Lower leg skin (tissue), 4 donors: ENCODE results near the gene FAM20A. TPM values are rescaled to one million over a fixed set of nuclear protein-coding genes. Genes with fewer than 3 reads are reported as not detected.
"Not testable (repeated sequence)": the region's sequence is repeated elsewhere in the genome, so short reads cannot be mapped to it uniquely, and the experiment has no call there.

ENCODE experiments used
- DNase-seq, 2 donors: peaks; one replicate each; pipeline ENCODE4 v3.0.0-alpha.2; 2019; ENCODE audit warnings: low spot score in 2 of 2
- H3K4me3 ChIP-seq: fragments of 200-600 bp; sonication (generic); 2 replicates; pipeline ENCODE4 v1.5.1; 2017; ENCODE audit warnings: mild to moderate bottlenecking, low read depth; ENCODE audit not compliant: poor library complexity, severe bottlenecking
- POLR2A ChIP-seq, 2 donors: fragments of 450-650 bp; IDR thresholded peaks; one replicate each; pipeline ENCODE4 v1.6.1; 2016 to 2017; ENCODE audit warnings: antibody characterized with exemption in 2 of 2, mild to moderate bottlenecking in 1 of 2, moderate library complexity in 1 of 2
- WGBS, 2 donors: methylation state at CpG; one replicate each; pipeline ENCODE4 v1.1.5; 2018; 5-methylcytosine and 5-hydroxymethylcytosine counted together
- intact Hi-C: fragments of 100-400 bp; cut with DNase I; formaldehyde crosslinking; loops from one replicate; pipeline ENCODE4 v1.15.0; 2023; ENCODE audit warnings: low total_unique reads
- total RNA-seq, 4 donors: library from RNA; depleted of rRNA; stranded (reverse); fragments of >200 nt; gene quantifications; one replicate each; pipeline ENCODE4 v1.1.0, GENCODE V29; 2016
- TF ChIP-seq, protein P1 (sequence below), 3 donors: fragments of 450-650 bp; IDR thresholded peaks; one replicate each; pipeline ENCODE4 v1.5.1; 2016; ENCODE audit warnings: antibody characterized with exemption in 3 of 3, mild to moderate bottlenecking in 3 of 3, moderate library complexity in 2 of 3

The FAM20A gene
- total RNA-seq, 4 donors from 2014 or later, result 2.6 to 5.8 (median 4.3) TPM

DNA sequence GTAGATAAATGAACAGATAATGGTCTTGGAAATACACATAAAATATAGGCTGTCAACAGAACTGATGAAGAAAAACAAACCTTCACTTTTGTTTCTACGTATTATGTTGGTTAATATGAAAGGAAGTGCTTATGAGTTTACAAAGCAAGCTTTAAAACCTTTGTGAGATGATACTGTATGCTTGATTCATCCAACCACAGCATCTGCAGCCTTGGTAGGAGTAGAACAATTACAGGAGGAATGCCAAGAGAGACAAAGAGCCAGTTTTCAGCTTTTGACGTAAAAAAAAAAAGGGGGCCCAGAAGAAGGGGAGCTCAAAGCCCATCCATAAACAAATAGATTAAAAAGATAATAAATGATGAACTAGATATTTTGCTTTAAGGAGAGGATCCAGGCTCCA is 13.3 kb downstream of the FAM20A start:
- H3K4me3 ChIP-seq, result no peak overlapping the region
- intact Hi-C loops, result no loop called here
- no peak for DNase-seq
- 78 to 86% methylated on average over 2 of the region's 2 CpGs for WGBS, 2 donors
- no peak for TF ChIP-seq POLR2A (IDR thresholded peaks at IDR 0.05)
- TF ChIP-seq, protein P1, sequence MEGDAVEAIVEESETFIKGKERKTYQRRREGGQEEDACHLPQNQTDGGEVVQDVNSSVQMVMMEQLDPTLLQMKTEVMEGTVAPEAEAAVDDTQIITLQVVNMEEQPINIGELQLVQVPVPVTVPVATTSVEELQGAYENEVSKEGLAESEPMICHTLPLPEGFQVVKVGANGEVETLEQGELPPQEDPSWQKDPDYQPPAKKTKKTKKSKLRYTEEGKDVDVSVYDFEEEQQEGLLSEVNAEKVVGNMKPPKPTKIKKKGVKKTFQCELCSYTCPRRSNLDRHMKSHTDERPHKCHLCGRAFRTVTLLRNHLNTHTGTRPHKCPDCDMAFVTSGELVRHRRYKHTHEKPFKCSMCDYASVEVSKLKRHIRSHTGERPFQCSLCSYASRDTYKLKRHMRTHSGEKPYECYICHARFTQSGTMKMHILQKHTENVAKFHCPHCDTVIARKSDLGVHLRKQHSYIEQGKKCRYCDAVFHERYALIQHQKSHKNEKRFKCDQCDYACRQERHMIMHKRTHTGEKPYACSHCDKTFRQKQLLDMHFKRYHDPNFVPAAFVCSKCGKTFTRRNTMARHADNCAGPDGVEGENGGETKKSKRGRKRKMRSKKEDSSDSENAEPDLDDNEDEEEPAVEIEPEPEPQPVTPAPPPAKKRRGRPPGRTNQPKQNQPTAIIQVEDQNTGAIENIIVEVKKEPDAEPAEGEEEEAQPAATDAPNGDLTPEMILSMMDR (IDR thresholded peaks at IDR 0.05), result no peak

- 99 to 100% methylated on average over 5 of the region's 5 CpGs for WGBS, 2 donors
- TF ChIP-seq, protein P1 (IDR thresholded peaks at IDR 0.05), result no peak
- no peak for TF ChIP-seq POLR2A (IDR thresholded peaks at IDR 0.05)
- no peak overlapping the region for H3K4me3 ChIP-seq
- intact Hi-C loops, result no loop called here
- peak in 1 of 2 donors; percentile 52 for DNase-seq
Observed at GRCh38 chr17:68587026-68587425, 14.1 kb downstream of the FAM20A start.

GRCh38 chr17:68585643-68586042 is 15.5 kb downstream of the FAM20A start:
- intact Hi-C loops, result no loop called here
- 39 to 47% methylated on average over 4 of the region's 4 CpGs for WGBS, 2 donors
- peak in 1 of 2 donors; percentile 68 for DNase-seq
- H3K4me3 ChIP-seq, result no peak overlapping the region
- TF ChIP-seq, protein P1 (IDR thresholded peaks at IDR 0.05), result no peak
- TF ChIP-seq POLR2A (IDR thresholded peaks at IDR 0.05), result no peak

- intact Hi-C loops, result no loop called here
- DNase-seq, result no peak
- H3K4me3 ChIP-seq, result no peak overlapping the region
- 57 to 62% methylated on average over 5 of the region's 5 CpGs for WGBS, 2 donors
- TF ChIP-seq, protein P1 (IDR thresholded peaks at IDR 0.05), result no peak
- no peak for TF ChIP-seq POLR2A (IDR thresholded peaks at IDR 0.05)
Observed at GRCh38 chr17:68584581-68585303, 16.4 kb downstream of the FAM20A start.

DNA sequence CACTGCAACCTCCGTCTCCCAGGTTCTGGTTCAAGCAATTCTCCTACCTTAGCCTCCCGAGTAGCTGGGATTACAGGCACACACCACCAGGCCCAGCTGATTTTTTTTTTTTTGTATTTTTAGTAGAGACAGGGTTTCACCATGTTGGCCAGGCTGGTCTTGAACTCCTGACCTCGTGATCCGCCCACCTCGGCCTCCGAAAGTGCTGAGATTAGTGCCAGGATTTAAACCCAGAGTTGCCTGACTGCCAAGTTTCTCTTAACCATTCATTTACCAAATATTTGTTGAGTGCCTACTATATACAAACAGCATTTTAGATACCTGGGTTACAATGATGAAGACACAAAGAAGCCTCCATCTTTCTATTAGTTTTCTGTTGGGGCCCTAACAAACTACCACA is 18.3 kb downstream of the FAM20A start:
- DNase-seq, intact Hi-C loops, H3K4me3 ChIP-seq: not testable (repeated sequence)
- WGBS, 2 donors, result 56 to 65% methylated on average over 6 of the region's 6 CpGs

DNA sequence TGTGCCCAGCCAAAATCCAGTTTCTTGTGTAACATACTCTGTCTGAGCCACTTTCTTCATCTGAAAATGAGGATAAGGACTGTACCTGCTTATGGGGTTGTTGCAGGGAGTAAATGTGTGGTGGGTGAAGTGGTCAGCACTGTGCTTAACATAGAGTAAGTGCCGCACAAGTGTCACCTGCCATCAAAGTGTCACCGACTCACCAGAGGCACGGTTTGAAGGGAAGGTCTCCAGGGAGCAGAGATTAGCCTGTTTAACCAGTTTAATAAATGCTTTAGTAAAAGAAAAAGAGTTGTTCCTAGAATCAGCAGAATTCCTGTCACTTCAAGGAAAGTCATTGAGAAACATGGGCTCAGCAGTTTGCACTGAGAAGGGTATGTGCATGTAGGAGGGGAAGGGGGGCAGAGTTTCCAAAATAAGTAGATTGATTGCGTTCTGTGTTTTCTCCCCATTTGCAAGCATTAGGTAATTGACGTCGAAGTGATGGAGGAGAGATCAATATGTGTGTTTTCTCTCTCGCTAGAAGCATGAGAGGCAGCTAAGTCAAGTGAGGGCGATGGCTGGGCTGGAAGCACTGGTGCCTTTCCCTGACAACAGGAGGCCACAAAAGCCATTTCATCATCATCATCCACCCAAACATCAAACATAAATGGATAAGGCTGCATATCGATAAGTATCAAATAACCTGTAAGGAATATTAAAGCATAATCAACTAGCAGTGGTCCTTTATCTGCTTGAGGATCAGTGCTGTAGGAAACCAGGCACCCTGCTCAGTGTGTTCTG is 19.1 kb downstream of the FAM20A start:
- intact Hi-C loops, result no loop called here
- no peak overlapping the region for H3K4me3 ChIP-seq
- TF ChIP-seq POLR2A (IDR thresholded peaks at IDR 0.05), result no peak
- TF ChIP-seq, protein P1 (IDR thresholded peaks at IDR 0.05), result no peak
- DNase-seq, result no peak
- WGBS, 2 donors, result 78 to 84% methylated on average over 9 of the region's 9 CpGs
